Stimulated activated CD4-positive, alpha-beta T cell treated with anti-CD3 and anti-CD28 coated beads, Interleukin-12 subunit alpha, Interleukin-12 subunit beta, amount 100 ng/mL, for 48 hours (primary cell): ENCODE measurements around the gene IL17RD.

Source experiments
- DNase-seq, 3 donors: peaks; one replicate each; pipeline ENCODE4 v3.0.0-alpha.2; 2020; ENCODE audit warnings: low read depth in 2 of 3, low spot score in 1 of 3

Gene IL17RD

DNA sequence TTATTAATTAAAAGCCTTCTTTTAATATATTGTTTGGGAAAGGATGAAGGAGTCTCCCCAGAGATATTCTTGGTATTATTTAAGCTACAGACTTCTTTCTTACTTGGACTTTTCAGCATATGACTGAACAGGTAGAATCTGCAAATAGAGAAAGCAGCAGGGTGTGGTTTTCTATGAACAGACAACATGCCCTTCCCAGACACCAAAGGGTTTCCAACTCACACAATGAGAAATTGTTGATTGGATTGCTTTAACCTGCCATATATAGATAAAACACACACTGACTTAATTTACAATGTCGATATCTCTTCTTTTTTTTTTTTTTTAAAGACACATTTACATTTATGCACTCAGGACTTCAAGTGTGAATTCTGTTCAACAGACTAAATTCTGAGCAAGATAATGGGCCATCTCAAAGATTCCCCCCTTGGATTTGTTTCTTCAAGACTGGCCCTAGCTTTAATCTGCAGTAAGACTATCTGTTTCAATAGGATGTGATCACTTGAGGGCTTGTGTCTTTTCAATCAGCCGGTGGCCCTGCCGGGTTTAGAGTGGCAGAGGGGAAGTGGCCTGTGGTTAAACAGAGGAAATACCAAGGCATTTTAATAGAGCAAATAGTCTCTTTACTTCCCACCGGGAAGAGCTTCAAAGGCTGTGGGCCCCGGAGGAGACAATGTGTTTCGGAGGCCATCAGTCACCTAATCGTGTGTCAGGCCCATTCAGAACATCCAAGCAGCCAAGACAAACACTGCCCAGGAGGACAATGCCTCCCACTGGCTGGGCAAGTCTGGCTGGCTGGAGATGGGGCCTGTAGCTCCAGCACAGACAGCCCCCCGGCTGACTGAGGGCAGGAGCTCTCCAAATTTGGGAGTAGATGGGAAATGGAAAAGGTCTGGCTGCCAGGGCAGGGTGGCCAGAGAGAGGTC lies 6.1 kb downstream of the IL17RD start:
- no peak for DNase-seq

DNA sequence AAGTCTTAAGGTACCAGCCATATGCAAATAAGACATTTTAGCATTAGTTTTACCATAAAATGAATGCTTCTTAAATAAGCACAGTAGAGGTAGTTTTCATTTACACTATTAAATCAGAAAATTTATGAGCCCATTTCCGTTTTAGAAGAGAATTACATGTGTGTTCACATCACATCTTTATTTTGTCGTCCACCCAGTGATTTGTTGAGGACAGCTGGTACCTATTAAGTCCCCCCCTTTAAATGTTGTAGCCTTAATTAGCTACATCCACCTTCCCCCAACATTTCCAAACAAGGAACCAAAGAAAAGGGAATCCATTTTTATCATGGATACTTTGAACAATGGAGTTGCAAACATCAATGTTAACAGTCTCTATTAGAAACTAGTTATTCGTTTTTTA lies 6.8 kb downstream of the IL17RD start:
- DNase-seq, result no peak

DNA sequence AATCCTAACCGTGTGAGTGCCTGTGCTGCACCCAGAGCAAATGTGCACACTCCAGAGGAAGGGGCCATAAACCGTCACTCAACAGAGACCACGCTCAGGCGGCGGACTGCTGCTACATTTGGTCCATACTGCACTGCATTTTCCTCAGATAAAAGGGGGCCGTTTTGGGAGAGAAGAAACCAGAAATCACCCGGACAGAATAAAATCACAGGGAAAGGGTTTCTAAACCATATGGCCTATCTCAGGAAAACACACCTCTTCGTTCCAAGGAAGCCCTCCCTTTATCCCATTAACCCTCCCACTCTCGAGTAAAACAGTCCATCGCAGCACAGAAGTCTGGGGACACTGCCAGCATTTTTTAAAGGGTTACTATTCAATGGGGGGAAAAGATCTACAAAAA lies 7.6 kb downstream of the IL17RD start:
- no peak for DNase-seq

DNA sequence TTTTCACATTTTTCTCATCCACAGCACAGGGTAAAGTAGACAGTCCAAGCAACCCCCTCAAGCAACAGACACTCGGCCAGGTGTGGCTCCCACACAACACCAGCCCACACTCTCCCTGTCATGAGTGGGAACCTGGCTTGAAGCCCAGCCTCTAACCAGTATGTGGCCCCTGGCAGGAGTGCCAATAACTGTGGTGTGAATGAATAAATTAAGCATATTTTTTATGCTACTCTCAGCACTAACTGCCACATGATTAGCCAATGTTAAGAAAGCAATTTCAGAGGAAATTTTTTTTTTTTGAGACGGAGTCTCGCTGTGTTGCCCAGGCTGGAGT lies 9.9 kb downstream of the IL17RD start:
- no peak for DNase-seq

DNA sequence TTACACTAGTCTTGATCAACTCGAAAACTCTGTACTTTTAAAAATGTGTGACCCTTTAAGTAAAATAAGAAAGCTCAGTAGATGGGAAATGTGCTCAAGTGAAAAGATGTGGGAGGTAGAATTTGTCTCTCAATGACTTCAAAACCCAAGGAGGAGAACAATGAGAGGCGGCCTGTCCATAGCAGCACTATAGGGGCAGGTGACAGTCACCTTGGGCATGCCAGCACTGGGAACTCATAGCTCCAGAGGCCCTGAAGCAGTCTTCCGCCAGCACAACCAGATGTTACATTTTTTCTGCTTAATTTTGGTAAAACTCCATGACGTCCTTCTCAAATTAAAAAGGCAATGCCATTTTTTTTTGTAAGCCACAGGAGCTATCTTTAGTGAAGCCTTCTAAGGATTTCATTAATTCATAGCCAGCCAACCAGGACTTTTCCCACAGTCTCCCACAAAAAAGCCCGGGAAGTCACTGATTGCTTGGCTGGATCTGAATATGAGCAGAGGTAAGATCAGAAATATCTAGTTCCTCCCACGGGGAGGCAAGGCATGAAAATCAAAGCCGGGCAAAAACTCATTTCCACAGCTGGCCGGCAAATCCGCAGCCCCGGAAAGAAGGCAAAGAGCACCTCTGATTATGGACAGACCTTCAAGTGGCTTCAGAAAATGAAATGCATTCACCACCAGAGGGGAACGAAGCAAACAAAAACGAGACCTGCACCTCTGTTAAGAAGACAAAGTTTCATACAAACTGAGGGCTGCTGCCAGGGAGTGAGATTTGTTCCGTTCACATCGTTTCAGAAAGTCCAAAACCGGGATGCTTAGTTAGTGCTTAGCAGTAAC lies 10.5 kb downstream of the IL17RD start:
- no peak for DNase-seq

DNA sequence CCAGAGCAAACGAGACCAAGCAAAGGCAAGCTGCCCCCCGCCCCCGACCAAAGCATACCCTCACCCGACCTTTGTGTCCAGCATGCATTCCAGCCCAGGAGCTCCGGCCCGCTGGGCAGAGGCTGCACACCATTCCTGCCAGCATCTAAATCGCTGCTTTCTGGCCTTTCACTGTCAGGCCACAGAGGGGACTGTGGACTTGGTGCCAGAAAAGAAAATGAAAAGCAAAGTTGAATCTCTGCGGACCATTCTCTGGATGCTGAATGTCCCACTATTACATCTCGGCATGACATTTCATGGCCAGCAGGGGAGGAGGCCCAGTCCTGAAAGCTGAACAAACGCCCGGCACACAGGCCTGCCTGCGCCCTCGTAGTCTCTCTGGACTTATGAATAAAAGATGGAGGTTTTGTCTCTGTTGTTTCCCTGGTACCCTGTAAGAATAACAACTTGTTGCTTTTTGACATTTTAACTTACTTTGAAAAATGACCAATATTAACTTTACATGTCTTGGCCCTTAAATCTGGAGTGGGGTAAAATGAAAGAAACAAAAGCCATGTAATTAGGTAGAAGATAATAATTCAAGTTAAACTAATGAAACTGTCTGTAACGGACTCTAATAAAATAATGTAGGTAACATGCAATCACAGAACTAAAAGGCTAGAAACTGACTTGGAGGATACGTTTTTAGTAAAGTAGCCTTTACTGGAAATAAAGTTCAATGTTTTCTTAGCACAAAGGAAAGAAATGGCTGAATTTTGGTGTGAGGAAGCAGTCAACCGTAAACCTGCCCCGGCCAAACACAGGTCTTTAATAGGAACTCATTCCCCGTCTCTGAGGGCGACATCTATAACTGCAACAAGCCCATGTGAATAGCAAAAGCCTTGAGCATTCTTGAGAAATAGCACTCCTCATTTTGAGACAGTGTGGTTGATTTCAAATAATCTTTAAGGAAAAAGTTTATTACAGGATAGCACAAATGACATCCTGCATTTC lies 12.7 kb downstream of the IL17RD start:
- DNase-seq, result no peak

DNA sequence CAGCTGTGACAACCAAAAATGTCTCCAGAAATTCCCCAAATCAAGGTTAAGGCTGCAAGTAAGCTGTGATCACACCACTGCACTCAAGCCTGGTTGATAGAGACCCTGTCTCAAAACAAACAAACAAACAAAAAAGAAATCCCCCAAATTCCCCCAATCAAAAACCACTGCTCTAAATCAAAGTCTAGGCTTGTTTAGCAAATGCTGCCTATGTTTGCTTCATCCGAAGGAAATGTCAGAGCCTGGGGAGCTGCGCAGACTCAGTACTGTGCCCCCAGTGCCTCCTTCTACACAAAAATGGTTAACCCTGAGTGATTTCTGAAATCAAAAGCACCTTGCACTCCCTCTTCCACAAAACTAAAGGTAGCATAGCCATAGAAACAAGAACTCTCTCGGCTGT lies 13.4 kb downstream of the IL17RD start:
- no peak for DNase-seq

DNA sequence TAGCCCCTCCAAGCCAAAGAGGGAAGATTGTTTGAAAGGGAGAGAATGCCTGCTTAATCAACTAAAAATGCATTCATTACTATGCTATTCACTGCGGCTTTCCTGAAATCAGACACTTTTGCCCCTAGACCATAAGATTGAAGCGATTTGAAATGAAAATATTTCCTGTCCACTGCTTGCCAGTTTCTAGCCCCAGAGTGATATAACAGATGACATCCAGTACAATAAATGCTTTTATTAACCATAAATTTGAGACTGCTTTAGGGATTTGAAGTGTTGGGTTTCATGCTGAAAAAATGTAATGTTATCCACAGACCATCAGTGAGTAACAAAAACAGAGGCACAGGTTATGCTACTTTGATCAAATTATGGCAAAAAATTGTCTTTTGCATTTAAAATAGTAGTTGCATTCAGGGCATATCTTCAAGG lies 14.1 kb downstream of the IL17RD start:
- DNase-seq, result no peak

DNA sequence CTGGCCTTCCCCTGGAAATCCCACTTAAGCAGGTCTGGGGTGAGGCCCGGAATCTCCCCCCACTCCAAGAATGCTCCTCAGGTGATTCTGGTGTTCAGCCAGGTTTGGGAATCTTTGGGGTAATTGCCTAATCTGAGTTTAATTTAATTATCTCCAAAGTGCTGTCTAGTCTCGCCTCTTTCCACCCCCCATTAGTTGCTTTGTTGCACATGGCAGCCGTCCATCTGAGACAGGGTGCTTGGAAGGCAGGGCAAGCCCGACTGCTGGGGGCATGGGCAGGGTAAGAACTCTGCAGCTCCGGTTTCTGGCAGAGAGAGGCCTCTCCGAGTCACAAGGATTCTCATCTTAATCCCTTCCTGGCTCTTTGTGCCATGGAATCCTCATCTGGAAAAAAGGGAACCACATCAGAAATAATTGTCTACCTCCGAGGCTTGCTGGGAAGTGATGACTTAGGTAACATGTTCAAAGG lies 15.0 kb downstream of the IL17RD start:
- DNase-seq, result no peak

DNA sequence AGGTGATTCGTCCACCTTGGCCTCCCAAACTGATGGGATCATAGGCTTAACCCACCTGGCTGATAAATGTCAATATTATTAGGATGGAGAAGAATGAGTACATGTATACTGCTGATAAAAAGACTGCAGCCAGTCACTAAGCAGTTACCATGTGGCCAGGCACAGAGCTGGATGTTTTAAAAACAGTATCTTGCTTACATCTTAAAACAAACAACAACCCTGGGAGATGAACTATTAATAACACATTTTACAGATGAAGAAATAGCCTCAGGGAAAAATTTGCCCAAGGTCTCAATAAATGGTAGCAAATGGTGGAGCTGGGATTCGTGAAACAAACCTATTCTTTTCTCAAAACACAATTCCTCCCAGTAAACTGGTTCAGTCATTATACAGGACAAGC lies 18.1 kb downstream of the IL17RD start:
- DNase-seq, result no peak

DNA sequence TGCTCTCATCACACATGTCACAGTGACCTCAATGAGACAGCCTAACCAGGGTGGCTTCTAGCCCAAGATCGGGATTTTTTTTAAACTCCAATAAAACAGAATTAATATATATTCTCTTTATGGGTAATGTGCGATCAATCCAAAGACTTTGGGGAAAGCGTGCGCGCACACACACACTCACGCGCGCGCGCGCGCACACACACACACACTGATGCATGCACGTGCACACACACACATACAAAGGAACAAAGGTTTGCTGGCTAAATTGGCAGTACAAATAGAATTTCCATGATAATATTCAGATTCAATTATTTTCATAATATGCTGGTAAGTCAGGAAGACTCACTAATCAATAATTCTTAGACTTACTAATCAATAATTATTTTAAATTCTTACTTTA lies 19.3 kb downstream of the IL17RD start:
- DNase-seq, result no peak

DNA sequence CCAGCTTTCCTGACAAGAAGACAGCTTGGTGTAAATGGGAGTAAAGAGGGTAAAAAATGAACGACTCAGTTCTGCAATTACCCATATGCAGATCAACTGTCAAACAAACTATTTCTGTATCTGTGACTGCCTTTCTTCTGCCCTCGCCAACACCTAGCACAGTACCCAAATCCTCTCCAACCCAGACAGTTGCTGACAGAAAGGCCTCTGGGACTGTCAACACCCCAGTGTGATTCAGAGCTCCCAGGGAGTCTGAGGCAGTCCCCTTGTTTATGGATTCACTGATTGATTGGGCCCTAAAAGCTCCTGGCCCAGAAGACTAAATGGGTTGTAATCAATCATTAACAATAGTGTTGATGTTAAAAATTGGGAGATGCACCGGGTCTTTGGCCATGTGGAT lies 20.2 kb downstream of the IL17RD start:
- DNase-seq, result no peak

DNA sequence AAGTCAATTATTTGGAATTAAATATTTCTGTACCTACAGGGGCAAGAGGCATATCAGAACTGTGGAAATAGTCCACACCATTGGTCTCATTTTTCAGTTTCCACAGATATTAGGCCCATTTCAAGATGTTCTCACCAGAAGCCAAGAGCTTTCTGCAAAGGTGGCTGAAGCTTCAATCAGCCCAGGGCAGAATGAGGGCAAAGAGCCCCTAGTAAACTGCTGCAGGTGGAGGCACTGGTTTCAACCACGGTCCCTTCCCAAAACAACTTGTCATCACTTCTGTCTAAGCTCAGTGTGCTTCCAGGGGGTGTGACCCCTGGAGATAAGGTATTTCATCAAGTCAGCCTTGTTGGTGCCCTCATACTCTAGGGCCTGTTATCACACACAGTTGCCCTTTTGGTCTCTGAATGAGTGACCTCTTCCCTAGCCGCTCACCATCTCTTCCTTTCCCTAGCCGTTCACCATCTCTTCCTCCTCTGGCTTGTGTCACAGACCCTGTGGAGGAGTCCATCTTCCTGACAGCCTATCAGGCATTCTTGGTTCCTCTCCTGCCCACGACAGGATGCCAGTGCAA lies 21.2 kb downstream of the IL17RD start:
- DNase-seq, result no peak

DNA sequence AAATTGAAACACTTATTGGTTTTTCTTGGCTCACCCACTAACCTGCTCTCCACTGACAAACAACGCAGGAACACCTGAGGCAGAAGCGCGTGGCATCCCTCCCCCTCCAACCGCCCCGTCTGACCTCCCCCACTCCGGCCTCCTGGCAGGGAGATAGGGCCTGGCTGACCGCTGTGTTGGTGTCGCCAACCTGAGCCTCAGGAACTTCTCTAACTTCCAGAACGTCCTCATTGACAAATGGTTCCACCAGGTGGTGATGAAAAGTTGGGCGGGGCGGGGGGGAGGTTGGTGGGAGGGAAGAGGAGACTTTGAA lies 22.8 kb downstream of the IL17RD start:
- no peak for DNase-seq

DNA sequence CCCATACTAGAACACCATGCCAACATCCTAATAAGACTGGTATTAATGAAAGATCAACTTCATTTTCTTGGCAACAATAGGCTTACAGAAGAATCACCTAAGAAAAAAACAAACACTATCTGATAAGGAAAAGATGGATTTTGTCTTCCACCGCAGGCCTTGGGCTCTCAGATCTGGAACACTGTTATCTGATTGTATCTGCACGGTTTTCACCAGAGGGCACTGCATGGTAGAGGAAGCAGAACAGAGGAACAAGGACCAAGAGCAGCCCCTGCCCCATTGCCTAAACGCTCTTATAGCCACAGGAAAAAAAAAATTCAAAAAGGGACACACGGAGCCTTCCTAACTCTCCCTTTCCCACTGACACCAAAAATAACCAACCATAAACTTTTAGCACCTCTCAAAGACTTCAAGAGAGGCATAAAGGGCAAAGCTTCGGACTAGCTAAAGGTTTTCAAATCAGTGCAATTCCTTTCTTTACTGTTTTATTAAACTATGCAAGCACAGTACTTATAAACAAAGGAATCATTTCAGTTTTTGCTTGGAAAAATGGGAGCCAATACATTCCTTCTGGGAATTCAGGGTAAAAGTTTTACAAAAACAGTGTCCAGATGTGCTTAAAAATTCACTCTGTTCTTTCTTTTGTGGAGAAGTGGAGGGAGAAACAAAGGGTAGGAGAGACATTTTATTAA lies 23.3 kb downstream of the IL17RD start:
- DNase-seq, result no peak

DNA sequence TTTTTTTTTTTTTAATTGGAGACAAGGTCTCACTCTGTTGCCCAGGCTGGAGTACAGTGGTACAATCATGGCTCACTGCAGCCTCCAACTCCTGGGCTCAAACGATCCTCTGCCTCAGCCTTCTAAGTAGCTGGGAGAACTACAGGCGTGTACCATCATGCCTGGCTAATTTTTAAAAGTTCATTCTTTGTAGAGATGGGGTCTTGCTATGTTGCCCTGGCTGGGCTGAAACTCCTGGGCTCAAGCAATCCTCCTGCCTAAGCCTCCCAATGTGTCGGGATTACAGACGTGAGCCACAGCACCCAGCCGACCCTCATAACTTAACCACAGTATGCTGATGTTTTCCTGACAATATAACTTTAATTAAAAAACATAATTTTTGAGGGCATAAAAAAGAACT lies 24.3 kb downstream of the IL17RD start:
- no peak for DNase-seq

DNA sequence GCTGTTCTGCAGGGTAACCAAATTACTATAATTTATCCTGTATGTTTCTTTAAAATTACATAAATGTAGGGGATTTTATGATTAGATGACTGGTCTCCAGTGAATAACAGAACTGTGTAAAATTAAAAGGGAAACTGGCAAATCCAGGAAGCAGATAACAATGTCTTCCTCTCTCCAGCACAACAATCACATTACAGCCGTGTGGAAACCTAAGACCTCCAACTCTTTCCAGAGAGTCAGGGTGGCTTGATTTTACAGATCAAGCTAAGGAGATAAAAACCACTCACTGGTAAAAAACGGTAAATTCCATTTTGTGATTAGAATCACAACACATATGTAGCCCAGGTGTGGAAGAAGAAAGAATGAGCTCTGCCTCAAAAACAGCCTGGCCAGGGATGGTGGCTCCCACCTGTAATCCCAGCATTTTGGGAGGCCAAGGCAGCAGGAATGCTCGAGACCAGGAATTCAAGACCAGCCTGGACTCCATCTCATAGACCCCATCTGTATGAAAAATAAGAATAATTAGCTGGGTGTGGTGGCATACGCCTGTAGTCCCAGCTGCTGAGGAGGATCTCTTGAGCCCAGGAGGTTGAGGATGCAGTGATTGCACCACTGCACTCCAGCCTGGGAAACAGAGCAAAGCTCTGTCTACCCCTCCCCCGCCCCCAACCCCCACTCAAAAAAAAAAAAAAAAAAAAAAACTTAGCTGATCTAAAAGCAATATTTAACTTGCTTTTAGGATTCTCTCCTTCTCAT lies 29.0 kb downstream of the IL17RD start:
- no peak for DNase-seq

DNA sequence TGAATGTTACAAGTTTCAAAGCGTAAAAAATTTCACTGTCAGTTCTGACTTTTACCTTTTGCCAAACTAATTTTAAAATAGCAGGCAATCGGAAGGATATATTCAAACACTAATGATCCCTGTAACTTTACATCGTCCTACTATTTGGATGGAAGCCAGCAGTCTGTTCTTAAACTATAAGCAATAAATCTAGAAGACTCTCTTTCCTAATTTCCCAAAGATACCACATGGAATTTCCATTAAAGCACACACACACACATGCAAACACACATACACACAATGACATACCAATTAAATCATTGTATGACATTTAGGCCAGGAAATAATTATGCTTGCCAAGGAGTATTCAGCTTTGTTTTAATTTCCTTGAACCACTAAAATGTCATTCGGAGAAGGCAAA lies 32.0 kb downstream of the IL17RD start:
- DNase-seq, result no peak

DNA sequence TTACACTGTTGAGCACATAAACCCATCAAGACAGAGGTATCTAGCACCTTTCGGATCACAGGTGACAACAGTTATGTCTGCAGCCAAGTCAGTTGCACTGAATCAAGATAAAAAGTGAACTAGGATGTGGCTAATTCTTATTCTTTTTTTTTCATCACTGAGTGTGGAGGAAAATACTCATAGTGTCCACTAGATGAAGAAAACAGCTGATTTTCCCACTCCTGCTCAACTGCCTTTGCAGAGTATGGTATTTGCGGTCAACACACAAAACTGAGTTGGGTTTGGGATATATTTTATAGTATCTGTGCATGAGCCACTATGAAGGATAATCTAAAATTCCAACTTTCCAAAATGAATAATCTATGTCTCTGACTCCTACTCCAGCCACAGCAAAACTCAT lies 32.5 kb downstream of the IL17RD start:
- no peak for DNase-seq

DNA sequence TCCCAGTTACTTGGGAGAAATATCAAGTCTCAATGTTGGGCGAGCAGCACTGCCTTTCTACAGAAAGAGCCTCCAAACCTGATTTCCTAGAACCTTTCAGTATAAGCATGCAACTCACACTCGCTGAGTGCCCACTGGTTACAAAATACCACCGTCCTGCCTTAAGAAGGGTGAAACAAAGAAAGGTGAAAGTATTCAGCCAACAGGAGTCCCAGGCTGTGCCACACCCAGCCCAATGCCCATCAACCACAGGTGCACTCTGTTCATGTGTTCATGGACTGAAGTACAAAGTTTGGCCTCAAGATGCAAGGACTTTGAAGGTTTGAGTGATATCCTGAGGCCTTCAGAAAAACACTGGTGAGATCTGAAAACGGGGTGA lies 34.0 kb downstream of the IL17RD start:
- DNase-seq, result no peak
